Pons (tissue), 1 donor: Measurements from ENCODE around the gene ATP5ME.

Experiments
- DNase-seq: peaks from one replicate; pipeline ENCODE4 v3.0.0-alpha.2; 2016; ENCODE audit warnings: low spot score

The ATP5ME gene

DNA sequence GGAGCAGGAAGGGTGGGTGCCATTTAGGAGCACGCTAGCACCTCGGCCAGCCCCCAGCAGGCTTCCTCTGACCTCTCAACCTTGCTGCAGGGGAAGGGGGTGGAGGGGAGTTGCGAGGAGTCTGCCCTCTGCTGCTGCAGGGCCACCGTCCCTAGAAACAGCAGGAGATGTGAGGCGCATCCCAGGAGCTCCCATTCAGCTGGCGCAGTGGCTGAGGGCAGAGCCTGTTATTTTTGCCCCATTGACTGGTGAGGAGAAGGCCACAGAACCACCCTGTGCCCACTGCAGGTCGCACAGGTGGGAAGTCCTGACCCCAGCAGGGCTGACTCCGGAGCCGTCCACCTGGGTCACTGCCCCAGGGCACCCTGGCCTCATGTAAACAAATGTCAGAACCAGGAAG lies 40.7 kb downstream of the ATP5ME start:
- no peak for DNase-seq

DNA sequence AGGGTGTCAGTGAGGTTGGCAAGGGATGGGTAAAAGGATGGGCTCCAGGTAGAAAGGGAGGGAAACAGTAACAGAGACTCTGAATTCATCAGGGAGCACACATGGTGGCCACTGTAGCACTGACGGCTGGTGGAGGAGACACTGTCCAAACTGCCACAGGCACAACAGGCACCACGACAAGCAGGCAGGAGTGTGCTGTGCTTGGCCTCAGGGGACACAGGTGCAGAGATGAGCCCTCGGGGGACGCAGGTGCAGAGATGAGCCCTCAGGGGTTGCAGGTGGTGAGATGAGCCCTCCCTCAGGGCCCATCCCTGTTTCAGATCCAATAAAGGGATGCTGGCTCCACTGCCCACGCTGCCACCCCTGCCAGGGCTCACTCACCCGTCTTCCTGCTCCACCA lies 41.1 kb downstream of the ATP5ME start:
- no peak for DNase-seq

DNA sequence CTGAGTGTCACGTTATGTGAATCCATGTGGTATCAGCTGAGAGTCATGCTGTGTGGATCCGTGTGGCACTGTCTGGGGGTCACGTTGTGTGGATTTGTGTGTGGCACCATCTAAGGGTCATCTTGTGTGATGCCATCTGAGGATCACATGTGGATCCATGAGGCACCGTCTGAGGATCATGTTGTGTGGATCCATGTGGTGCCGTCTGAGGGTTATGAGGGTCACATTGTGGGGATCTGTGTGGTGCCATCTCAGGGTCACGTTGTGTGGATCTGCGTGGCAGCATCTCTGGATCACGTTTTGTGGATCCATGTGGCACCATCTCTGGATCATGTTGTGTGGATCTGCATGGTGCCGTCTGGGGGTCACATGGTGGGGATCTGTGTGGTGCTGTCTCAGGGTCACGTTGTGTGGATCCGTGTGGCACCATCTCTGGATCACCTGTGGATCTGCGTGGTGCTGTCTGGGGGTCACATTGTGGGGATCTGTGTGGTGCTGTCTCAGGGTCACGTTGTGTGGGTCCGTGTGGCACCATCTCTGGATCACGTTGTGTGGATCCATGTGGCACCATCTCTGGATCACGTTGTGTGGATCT lies 41.8 kb downstream of the ATP5ME start:
- DNase-seq, result no peak

DNA sequence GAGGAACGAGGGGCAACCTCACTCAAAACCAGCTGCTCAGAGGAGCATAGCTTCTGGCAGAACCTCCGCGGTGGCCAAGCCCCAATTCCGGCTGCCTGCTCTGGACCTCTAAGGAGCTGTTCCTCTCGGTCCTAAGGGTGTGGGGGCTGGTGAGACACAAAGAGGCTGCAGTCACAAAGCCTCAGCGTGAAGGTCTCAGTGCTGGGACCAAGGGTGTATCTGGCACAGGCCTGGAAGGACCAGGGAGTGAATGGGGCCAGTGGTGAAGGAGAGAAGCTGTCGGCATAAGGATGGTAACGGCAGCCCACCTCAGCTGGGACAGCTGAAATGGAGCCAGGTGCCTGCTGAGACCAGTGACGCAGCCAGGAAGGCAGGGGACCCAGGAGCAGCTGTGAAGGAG lies 43.4 kb downstream of the ATP5ME start:
- no peak for DNase-seq

DNA sequence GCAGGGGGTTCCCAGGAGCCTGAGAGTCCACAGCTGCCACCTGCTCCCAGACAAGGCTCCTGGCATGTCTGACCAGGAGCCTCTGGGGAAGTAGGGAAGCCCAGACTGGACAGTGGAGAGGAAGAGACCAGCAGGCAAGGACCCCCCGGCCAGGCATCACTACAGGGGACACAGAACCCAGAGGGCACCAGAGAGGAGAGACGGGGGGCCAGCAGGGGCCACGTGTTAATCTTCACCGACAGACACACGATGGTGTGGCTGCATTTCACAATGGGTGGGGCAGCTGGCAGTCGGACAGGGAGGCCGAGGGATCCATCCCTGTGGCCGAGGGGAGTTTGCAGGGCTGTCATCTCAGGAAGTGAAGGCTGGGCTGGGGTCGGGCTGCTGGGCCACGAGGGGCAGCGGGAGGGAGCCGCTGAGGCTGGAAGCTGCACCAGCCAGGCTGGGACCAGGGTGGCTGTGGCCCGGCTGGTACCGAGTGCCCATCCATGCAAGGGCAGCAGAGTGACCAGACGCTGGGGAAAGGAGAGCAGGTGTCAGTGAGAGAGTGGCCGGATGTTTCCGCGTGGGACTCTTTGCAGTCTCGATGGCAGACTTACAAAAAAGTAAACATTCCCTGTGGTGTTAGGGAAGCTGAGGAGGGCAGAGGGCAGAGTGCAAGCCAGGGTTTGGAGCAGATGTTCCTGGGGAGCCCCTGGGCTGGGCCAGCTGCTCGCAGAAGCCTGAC lies 44.0 kb downstream of the ATP5ME start:
- no peak for DNase-seq

DNA sequence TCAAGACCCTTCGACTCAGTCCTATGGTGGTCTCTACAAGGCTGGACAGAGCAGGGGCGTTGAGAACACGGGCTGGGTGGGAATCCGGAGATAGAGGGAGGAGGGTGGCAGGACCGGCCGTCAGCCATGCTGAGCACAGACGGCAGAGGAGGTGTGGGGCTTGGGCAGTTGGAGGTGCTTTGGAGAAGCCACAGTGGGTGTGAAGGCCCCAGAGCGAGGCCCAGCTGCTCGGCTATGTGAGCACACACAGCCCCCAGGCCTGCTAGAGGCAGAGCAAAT lies 44.5 kb downstream of the ATP5ME start:
- no peak for DNase-seq

DNA sequence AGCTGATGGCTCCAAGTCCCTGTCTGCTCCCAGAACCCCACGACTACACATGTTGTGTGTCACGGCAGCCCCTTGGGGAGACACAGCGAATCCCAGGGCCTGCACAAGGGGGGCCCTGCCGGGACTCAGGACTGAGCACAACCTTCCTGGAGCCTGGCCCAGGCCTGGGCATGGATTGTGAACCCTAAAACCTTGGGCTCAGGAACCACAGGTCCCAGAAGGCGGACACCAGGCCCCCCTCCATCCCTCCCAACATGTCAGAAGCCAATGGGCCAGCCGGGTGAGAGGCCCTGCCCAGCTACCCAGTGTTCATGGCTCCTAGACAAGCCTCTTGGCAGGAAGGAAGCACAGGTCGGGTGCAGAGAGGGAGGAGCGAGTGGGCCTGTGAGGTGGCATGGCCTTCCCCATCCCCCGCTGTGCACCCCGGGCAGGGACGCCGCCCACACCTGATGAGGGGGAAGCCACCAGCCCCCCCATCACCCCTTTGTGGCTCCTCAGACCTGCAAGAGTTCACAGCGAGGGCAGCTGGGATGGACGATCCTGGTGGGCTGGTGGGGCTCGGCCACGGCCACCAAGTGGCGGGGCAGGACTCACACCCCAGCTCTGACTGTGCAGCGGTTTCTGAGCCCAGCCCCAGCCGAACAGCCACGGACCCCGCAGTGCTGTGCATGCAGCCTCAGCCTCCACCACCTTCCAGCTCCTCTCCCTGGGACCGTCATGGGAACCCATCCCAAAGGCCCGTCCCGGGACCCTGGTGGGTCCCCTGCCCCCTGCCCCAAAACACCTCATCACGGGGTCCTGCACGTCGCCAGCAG lies 45.0 kb downstream of the ATP5ME start:
- DNase-seq, result no peak

DNA sequence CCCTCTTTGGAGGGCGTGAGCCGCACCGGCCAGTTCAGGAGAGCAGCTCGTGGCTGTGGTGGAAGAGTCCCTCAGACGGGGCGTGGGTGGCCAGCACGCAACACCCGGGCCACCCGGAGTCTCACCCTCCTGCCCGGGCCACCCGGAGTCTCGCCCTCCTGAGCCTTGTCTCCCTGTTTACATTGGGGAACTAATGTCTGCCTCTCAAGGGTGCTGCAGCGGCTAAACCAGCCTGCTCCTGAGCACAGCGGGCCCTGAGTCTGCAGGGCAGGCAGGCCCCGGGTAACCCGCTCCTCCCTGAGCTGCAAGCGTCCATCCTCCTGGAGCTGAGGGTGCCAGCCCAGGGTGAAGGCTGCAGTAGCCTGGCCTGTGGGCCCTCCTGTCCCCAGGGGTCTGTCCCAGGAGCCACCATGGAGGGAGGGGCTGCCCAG lies 45.8 kb downstream of the ATP5ME start:
- no peak for DNase-seq

DNA sequence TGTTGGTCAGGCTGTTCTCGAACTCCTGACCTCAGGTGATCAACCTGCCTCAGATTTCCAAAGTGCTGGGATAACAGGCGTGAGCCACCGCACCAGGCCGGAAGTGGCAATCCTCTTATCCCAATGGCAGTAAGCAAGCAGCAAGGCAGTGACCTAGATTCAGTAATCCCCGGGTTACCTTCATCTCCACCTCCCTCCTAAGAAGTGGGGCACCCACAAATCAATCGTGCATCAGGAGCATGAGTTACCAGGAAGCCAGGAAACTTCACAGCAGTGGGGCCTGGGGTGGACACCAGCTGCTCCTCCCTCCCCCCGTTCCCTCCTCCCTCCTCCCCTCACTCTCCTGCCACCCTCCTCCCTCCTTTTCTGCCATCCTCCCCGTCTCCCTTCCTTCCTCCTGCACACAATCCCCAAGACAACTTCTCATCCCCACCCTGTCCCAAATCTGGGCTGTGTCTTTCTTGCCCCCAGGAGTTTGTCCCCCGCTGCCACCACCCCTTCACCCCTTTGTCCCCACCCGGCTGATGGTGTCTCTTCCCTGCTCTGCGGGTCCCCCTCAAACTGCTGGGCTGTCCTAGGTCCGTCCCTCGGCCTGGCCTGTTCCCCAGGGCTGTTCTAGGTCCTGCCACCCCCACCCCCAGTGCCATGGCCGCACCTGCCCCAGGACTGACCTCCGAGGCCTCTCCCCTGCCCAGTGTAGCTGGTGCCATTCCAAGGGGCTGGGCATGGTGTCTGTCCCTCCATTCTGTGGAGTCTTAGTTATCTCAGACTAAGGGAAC lies 46.5 kb downstream of the ATP5ME start:
- no peak for DNase-seq

DNA sequence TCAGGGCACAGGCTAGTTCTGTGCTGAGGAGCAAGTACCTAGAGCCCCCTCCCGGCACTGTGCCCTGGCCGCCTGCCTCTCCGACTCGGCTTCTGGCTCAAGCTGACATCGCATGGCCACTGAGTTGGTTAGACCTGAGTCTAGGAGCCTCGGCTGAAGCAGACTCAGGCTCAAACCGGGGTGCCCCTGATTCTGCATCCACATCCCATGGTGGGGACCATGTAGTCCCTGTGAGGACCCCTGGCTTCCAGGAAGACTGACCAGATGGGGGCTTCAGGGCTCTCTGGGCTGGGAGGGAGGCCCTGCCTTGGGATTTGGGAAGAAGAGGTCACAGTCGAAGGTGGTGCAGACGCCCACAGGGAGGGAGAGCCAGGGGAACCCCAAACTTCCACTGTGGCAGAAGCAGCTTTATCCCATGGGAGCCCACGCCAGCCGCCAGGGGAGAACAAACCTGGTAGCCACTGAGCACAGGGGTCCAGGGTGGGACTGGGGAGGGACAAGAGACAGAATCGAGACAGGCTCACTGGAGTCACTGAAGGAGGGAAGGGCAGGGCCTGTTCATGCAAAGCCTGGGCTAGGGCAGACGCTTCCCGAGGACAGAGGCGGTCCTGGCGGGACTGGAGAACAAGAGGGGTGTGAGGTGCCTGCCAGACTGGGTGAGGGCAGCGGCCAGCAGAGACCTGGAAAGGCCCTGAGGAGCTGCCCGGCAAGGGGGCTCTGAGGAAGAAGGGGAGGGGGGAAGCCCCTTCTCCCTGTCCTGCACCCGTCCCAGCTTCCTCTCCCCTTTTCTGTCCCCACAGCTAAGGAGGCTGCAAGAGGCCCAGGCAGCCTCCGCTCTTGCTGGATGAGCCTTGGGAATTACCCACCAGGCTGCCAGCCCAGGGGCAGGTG lies 47.6 kb downstream of the ATP5ME start:
- DNase-seq, result no peak

DNA sequence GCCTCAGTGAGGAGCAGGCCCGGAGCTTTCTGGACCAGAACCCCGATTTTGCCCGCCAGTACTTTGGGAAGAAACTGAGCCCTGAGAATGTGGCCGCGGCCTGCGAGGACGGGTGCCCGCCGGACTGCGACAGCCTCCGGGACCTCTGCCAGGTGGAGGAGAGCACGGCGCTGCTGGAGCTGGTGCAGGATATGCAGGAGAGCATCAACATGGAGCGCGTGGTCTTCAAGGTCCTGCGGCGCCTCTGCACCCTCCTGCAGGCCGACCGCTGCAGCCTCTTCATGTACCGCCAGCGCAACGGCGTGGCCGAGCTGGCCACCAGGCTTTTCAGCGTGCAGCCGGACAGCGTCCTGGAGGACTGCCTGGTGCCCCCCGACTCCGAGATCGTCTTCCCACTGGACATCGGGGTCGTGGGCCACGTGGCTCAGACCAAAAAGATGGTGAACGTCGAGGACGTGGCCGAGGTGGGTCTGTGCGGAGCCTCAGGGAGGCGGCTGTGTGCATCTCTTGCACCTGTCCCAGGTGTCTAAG lies 48.4 kb downstream of the ATP5ME start:
- no peak for DNase-seq

DNA sequence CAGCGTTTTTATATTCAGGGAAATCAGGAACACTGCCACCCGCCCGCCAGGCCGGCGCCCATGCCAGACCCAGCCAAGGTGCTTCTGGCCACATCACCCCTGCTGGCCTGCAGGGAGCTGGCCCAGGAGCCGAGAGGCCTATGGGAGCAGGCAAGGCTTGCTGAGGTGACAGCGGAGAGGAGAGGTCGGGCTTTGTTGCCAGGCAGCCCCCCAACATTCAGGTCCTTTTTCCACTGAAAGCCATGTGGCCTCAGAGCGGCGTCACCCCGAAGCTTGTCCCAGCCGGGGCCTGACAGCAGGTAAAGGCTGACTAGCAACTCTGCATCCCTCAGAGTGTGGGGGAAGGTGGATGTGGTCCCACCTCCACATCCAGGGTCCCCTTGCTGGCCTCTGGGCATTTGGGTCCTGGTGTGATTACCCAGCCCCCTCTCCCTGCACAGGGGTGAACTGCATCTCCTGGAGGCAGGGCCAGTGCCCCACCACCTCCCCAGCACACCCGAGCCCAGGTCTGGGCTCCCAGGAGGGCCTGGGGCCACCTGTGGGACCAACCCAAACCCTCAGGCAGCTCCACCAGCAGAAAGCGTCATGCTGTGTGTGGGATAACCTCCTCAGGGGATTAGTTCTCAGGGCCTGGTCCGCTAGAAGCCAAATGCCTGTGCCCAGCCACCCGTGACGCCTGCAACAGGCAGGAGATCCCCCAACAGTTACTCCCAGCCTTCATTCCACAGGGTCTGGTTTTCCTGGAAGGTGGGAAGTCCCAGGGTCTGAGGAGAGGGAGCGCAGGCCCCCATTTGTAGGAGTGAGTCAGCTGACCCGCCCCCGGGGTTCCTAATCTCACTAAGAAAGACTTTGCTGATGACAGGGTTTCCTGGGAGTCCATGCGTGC lies 49.1 kb downstream of the ATP5ME start, which contains the start of gene PDE6B:
Gene PDE6B, plus strand, starts transcription at position 869 of the 886 bp plus-strand sequence. CDS start 54 bp downstream, outside the sequence.
- DNase-seq, result no peak

DNA sequence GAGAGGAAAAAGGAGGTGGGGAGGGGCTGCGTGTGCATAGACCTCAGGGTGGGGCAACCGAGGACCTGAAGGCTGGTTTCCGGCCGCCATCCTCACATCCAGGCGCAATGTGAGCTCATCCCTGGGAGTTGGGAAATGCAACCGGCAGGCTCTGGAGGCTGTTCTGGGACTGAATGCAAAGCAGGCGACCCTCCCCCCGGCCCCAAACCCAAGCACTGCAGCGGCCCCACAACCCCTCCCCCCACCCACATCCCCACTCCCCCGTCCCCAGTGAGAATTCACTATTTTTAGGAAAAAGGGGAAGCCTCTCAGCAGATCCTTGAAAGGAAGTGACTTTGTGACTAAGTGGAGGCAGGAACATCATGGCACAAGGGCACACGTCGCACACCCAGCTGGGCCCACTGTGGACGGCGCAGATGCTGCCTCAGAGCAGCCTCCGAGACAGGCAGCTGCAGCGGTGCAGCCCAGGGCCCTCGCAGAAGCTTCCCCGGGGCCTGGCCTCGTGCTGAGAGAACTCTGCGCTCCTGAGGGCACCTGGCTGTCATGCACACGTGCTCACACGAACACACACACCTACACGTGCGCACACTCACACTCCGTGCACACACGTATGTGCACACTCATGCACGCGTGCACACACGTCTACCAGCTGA lies 50.0 kb downstream of the ATP5ME start:
- DNase-seq, result no peak

DNA sequence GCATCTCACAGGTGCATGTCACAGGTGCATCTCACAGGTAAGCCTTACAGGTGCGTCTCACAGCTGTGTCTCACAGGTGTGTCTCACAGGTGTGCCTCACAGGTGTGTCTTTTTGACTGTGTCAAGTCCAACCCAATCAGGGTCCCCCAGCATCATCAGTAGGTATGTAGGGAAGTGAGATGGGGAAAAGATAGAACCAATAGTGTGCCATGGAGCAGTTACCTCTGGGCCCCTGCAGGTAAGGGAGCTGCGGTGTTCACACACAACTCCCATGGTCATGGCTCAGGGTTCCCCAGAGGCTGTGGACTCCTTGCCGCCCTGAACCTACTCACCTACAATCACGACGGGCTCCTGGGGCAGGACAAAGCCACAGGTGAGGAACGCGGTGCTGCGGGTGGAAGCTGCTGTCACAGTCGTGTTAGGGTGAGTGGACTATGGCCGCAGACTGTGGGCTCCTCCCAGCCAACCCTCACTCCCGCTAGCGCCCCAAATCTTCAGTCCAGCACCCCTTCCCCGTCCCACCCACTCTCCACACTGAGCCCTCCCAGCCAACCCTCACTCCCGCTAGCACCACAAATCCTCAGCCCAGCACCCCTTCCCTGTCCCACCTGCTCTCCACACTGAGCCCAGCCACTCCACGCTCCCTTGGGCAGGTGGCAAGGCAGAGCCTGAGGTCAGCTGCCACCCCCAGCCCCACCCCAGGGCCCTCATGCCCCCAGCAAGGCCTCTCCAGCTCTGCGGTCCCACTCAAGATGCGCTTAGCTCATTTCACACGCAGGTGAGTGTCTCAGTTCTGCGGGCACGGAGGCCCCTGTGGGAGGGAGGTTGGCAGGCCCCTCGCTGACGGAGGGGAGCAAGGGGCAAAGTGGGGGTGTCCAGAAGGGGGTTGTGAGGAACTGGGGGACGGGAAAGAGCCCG lies 50.8 kb downstream of the ATP5ME start:
- no peak for DNase-seq
